Right atrium auricular region (tissue), 2 donors: ENCODE results near the gene LRIT3. TPM values are rescaled to one million over a fixed set of nuclear protein-coding genes. Genes with fewer than 3 reads are reported as not detected.

ENCODE experiments used
- DNase-seq: peaks from one replicate; pipeline ENCODE4 v3.0.0-alpha.2; 2019; ENCODE audit warnings: low spot score
- H3K27ac ChIP-seq, 2 donors: fragments of 200-600 bp; sonication (generic); 1 replicate in 1 of 2; 2 replicates in 1 of 2; pipeline ENCODE4 v1.5.1; 2016 to 2019
- H3K27me3 ChIP-seq, 2 donors: fragments of 200-600 bp; sonication (generic); one replicate each; pipeline versions ENCODE4 v1.5.1 to v1.6.0; 2017 to 2019
- H3K36me3 ChIP-seq: fragments of 200-600 bp; sonication (generic); one replicate; pipeline ENCODE4 v1.5.1; 2016
- H3K4me1 ChIP-seq, 2 donors: fragments of 200-600 bp; sonication (generic); one replicate each; pipeline versions ENCODE4 v1.5.1 to v1.6.0; 2017 to 2019
- H3K4me3 ChIP-seq, 2 donors: fragments of 200-600 bp; sonication (generic); 1 replicate in 1 of 2; 2 replicates in 1 of 2; pipeline ENCODE4 v1.5.1; 2017 to 2019; ENCODE audit warnings: mild to moderate bottlenecking in 1 of 2, moderate library complexity in 1 of 2
- H3K9me3 ChIP-seq, 2 donors: fragments of 200-600 bp; sonication (generic); one replicate each; pipeline ENCODE4 v1.5.1; 2019
- total RNA-seq, 2 donors: library from RNA; depleted of rRNA; stranded (reverse); fragments of >200 nt; gene quantifications; one replicate each; pipeline ENCODE4 v1.1.0, GENCODE V29; 2016
- TF ChIP-seq, protein P1 (sequence below), 2 donors: fragments of 200-600 bp; sonication (generic); IDR thresholded peaks; one replicate each; pipeline ENCODE4 v1.5.1; 2019; ENCODE audit warnings: antibody characterized with exemption in 2 of 2

Gene LRIT3
- total RNA-seq, 2 donors from 2014 or later: 0.12 TPM; not detected in 1

DNA sequence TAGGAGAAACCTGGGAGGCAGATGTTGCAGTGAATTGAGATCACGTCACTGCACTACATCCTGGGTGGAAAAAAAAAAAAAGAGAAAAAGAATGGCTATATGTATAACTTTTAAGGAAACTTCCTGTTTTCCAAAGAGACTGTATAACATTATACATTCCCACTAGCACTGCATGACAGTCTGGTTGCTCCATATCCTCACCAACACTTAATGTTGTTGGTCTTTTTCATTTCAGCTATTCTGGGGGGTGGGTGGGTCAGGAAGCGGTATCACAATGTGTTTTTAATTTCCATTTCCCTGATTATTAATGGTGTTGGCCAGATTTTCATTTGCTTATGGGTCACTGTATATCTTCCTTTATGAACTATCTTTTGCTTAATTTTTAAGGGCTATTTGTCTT is 13.4 kb downstream of the LRIT3 start:
- Histone ChIP-seq H3K27me3 (no peaks in the 10 kb centered on the region), H3K36me3 (no peaks in the 10 kb centered on the region), H3K27ac (no peak overlapping the region), H3K4me1 (no peaks in the 10 kb centered on the region), H3K9me3 (no peaks in the 10 kb centered on the region), H3K4me3 (no peak overlapping the region)
- DNase-seq: no peak
- TF ChIP-seq, protein P1, sequence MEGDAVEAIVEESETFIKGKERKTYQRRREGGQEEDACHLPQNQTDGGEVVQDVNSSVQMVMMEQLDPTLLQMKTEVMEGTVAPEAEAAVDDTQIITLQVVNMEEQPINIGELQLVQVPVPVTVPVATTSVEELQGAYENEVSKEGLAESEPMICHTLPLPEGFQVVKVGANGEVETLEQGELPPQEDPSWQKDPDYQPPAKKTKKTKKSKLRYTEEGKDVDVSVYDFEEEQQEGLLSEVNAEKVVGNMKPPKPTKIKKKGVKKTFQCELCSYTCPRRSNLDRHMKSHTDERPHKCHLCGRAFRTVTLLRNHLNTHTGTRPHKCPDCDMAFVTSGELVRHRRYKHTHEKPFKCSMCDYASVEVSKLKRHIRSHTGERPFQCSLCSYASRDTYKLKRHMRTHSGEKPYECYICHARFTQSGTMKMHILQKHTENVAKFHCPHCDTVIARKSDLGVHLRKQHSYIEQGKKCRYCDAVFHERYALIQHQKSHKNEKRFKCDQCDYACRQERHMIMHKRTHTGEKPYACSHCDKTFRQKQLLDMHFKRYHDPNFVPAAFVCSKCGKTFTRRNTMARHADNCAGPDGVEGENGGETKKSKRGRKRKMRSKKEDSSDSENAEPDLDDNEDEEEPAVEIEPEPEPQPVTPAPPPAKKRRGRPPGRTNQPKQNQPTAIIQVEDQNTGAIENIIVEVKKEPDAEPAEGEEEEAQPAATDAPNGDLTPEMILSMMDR (IDR thresholded peaks at IDR 0.05): no peak

DNA sequence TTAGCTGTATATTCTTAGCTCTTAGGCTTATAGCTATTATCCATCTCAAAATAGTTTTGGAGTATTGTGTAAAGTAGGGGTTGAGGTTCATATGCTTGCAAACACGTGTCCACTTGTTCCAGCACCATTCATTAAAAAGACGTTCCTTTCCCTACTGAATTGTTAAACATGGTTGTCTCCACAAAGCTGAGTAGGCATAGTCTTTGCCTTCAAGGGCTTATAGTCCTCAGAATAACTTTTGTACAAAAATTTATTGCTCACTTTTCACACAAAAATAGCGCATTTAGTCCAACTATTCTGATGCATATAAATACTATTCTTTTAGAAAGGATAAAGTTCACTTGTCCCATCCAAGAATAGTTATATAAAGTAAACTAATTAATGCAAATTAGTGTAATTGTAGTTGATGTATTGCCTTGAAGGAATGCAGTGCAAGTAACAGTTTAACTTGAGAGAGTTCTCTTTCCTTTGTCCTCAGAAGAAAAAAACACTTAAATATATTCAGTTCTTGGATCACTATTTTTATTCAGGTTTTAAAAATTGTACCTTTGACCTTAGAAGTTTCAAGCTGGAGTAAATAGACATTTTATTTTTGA is 14.1 kb downstream of the LRIT3 start:
- Histone ChIP-seq H3K27me3 (no peaks in the 10 kb centered on the region), H3K27ac (no peak overlapping the region), H3K4me1 (no peaks in the 10 kb centered on the region), H3K36me3 (no peaks in the 10 kb centered on the region), H3K4me3 (no peak overlapping the region), H3K9me3 (no peaks in the 10 kb centered on the region)
- no peak for DNase-seq
- TF ChIP-seq, protein P1 (IDR thresholded peaks at IDR 0.05): no peak

DNA sequence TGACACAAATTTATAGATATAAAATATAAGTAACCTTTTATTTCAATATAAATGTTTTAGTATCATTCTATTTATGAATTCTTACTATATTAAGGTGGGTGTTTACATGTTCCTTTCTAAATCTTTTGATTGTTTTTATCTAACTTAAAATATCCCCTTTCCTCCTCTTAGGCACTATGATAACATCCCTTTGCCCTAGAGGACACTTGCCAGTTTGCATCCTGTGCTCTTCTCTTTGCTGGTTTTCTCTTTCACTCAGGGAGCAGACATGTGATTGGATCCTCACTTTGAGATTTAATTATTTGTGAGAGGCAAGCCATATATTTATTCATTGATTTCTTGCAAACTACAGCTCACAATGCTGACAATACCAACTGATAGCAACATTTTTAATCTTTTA is 16.2 kb downstream of the LRIT3 start:
- no peak for DNase-seq
- H3K36me3 ChIP-seq: no peaks in the 10 kb centered on the region
- H3K9me3 ChIP-seq: no peaks in the 10 kb centered on the region
- no peak overlapping the region for H3K27ac ChIP-seq
- H3K4me1 ChIP-seq: no peaks in the 10 kb centered on the region
- no peak overlapping the region for H3K4me3 ChIP-seq
- TF ChIP-seq, protein P1 (IDR thresholded peaks at IDR 0.05): no peak
- no peaks in the 10 kb centered on the region for H3K27me3 ChIP-seq

GRCh38 chr4:109870061-109870460 is 22.2 kb downstream of the LRIT3 start:
- TF ChIP-seq, protein P1 (IDR thresholded peaks at IDR 0.05): no peak
- no peaks in the 10 kb centered on the region for H3K27me3 ChIP-seq
- no peaks in the 10 kb centered on the region for H3K4me1 ChIP-seq
- H3K27ac ChIP-seq: no peak overlapping the region
- H3K36me3 ChIP-seq: no peaks in the 10 kb centered on the region
- H3K4me3 ChIP-seq: no peak overlapping the region
- no peak for DNase-seq
- no peaks in the 10 kb centered on the region for H3K9me3 ChIP-seq

DNA sequence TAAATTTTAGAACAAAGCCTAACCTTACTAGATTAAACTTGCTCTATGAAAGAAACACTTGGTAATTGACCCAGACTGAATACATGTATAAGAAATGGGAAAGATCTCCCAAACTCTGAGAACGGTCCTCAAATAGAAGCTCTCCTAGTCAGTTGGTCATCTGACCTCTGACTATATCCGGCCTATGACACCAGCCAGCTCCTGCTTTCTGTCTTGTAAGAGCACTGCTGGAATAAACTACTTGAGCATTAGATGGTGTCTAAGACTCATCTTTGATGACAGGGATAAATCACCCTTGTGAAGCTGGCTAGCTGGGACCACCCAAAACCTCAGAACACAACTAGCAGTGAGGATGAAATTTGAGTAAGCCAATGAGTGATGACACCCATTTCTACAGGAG is 24.2 kb downstream of the LRIT3 start:
- no peaks in the 10 kb centered on the region for H3K36me3 ChIP-seq
- TF ChIP-seq, protein P1 (IDR thresholded peaks at IDR 0.05): no peak
- no peaks in the 10 kb centered on the region for H3K9me3 ChIP-seq
- H3K27ac ChIP-seq: no peak overlapping the region
- no peak overlapping the region for H3K4me3 ChIP-seq
- no peak for DNase-seq
- H3K4me1 ChIP-seq: no peaks in the 10 kb centered on the region
- H3K27me3 ChIP-seq: no peaks in the 10 kb centered on the region
